GM19455 (cell line): ENCODE measurements around the gene C17orf50.

Source experiments
- ATAC-seq: cut with Tn5 transposase; IDR thresholded peaks from one replicate; pipeline ENCODE4 v1.9.1; 2021; ENCODE audit not compliant: unreplicated experiment

Gene C17orf50

GRCh38 chr17:35760587-35760986 lies at the start of gene C17orf50:
TSS of gene C17orf50 (plus strand) at chr17:35760887. CDS start at chr17:35760942, 55 bp downstream.
- ATAC-seq: no peak

GRCh38 chr17:35710950-35711349 lies 49.7 kb upstream of the C17orf50 start:
- ATAC-seq: no peak

DNA sequence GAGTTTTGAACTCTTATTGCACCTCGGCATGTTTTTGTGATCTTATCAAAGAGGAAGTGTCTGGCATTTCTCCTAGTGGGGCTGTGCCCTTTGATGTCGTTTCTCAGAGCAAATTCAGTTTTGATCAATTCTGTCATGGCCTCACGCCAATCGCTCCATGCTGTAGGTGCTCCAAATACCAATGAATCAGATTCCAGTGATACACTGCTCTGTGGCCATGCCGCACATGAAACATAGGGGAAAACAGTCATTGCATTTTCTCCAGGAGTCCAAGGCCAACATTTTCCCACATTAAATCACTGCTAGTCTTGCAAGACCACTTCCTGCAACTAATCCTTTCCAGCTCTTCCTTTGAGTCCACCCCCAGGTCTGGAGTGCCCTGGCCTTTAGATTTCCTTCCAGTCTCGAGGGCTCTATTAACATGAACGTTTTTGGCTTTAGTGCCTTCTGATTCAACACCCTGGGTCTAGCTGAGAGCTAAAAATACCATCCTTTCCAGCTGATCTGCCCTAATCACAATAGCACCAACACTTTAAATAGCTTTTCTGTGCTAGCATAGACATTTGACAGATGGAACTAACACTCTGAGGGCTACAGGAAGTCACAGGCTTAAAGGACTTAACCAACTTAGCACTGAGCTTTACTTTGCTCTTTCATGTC lies 47.5 kb upstream of the C17orf50 start:
- no peak for ATAC-seq

DNA sequence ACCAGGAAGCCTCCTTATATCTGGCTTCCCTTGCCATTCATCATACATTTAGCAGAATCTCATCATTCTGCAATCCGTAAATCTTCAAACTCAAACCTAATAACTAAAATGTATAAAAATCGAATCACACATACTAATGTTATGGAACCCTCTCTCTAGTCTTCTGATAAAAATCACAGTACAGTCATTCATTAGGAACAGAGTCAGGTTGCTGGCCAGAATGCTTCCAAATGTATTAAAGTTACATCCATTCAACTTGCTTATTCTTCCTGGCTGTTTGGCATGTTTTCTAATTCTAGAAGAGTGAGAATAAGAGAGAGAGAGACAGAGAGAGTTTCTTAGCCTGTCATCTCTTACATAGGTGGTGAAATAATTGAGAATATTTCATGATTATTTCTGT lies 45.7 kb upstream of the C17orf50 start:
- ATAC-seq: no peak

GRCh38 chr17:35715416-35715815 lies 45.3 kb upstream of the C17orf50 start:
- no peak for ATAC-seq

GRCh38 chr17:35716173-35716572 lies 44.5 kb upstream of the C17orf50 start:
- ATAC-seq: no peak

GRCh38 chr17:35716897-35717465 lies 43.7 kb upstream of the C17orf50 start:
- no peak for ATAC-seq

DNA sequence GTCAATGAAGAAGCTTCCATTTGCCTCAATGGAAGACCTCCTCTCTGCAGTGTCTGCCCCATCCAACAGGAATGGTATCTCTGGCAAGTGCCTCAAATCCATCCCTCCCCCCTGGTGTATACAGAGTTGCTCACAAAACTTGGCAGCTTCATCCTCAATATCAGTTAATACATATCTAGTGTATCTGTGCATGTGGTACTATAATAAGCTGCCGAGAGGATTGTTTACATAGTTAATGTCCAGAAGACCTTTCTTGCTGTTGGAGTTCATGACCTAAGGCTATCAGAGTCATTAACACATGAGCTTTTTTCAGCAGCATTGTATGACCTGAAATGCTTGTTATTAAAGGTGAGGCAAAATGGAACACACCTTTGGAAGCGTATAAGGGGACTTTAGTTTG lies 43.2 kb upstream of the C17orf50 start:
- ATAC-seq: no peak

DNA sequence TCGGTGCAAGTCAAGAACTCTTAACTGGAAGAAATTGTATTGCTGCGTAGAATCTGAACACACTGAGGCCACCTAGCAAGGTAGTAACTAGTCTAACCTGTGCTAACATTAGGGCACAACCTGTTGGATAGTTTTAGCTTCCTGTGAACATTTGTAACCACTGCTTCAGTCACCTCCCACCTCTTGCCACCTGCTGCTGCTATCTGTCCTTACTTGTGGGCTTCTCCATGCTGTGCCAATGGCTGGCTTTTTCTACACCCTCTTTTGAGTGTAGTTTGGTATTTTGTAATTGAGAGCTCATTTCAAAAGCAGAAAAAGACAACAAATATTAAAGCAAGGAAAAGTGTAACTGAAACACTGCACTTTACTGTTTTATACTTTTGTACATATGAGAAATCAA lies 37.0 kb upstream of the C17orf50 start:
- ATAC-seq: no peak

GRCh38 chr17:35725058-35725457 lies 35.6 kb upstream of the C17orf50 start:
- ATAC-seq: no peak

DNA sequence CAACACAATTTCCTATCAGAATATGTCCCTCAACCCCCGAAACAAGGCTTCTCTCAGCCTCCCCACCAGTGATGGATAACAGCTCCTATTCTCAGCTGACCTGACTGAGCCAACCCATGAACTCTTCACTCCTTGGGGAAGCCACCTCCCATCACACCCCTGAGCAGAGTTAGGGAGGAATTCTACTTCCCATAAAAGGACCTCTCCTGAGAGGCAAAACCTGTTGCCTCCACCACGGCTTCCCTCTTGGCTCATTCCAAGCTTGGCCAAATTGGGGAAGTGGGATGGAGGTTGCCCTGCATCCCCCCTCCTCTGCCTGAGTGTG lies 34.9 kb upstream of the C17orf50 start:
- ATAC-seq: no peak

DNA sequence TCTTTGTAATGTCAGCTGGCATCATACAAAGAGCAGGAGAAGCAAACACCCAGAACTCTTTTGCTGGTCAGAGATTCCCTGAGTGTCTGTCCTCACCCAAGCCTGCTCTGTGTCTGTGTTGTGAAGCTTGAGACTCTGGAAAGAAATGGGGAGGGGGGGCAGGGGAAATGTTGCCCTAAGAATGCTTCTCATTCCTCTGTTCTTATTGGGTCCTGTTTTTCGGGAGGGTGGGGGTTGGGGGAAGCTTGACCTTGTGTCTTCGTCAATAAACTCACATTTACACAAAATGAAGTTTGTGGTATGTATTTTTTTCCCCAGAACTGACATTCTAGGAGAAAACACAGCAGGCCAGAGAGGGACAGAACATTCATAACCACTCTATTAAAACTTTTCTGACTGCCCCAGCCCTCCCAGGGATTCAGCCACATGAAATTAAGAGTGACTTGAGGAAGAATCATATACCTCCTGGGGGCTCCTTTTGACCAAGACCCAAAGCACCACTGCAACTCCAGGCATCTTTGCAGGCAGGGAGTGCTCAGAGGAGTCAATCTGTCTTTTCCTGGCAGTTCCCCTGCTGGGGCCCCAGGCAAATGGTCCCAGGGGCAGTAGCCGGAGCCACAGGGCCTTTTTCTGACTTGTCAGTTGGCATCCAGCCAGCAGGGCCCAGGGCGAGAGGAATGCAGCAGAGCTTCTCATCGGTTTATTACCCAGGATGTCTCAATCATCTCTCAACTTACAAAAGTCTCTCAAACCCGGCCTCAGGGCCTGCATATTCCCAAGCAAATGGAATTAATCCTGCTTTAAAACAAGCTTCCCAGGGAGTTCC lies 34.3 kb upstream of the C17orf50 start:
- no peak for ATAC-seq

GRCh38 chr17:35726953-35727460 lies 33.7 kb upstream of the C17orf50 start:
- ATAC-seq: no peak

- ATAC-seq: no peak
Observed at GRCh38 chr17:35727635-35728034, 33.1 kb upstream of the C17orf50 start.

GRCh38 chr17:35728551-35728950 lies 32.1 kb upstream of the C17orf50 start:
- no peak for ATAC-seq

DNA sequence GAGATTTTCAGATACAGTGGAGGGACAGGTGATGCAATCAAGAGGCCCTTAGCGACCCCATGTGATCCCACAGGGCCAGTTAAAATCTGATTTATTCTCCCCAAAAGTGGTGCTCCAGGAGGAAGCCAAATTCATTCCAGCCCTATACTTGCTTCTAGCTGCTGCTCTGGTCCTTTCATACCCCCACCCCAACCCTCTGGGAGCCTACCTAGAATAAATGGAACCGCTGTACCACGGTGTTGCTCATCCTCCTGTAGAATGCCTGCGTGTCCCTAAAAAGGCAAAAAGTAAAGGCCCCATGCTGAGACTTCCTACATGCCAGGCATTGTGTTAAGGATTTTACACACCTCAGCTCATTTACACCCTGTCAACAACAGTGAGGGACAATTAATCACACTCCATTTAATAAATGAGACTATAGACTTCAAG lies 31.3 kb upstream of the C17orf50 start:
- ATAC-seq: no peak

- no peak for ATAC-seq
Observed at GRCh38 chr17:35730400-35731005, 30.2 kb upstream of the C17orf50 start.

- ATAC-seq: no peak
Observed at GRCh38 chr17:35731239-35731916, 29.3 kb upstream of the C17orf50 start, which contains the start of gene RASL10B. TSS of gene RASL10B (plus strand) at chr17:35731639. CDS start at chr17:35735185, 3,546 bp downstream.

DNA sequence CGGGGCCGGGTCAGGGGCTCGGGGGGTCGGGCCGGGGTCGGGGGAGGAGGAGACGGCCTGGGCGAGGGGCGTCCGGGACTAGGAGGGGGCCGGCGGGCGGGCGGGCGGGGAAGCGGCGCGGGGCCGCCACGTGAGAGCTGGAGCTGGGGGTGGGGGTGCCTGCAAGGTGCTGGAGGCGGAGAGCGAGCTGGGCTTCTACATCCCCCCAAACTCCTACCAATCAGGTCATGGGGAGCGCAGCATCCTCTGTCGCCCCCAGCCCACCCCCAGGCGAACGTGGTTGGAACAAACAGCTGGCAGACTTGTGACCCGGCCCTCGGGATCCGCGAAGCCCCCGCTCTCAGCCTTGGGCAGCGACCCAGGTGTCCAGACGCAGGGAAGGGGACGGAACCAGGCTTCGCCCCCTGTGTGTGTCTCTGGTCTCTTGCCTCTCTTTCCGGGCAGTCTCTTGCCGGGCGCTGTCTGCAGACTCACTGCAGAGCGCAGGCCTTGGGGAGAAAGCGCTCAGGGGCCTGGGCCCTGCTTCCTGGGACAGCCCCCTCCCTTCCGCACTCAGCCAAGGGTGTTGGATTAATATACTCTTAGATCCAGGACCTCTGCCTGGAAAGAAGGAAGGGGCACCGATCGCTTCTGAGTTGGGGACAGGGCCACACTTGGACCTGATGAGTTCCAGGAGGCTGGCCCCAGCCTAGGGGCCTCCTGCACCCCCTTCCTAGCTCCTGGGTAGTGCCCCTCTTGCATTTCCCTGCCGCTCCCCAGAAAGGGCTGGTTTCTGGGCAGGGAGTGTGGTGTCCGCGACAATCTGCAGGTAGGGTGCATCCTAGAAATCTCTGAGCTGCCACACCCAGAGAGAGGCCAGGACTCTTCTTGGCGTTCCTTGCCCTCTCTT lies 28.5 kb upstream of the C17orf50 start:
- no peak for ATAC-seq

DNA sequence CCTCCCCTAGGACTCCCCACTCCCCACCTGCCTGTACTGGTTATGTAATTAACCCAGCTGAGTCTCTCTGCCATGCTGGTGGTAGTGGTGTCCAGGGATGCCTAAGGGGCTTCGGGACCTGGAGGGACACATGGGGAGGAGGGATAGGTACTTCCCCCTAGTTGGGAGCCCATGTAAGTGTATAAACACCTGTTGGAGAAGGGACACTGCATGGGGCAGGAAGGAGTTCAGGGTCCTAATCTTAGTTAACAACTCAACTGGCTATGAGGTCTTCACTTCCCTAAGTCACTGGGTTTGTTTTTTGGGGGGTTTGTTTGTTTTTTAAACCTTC lies 27.9 kb upstream of the C17orf50 start:
- ATAC-seq: no peak
